Stimulated activated CD4-positive, alpha-beta T cell treated with anti-CD3 and anti-CD28 coated beads, Interleukin-12 subunit alpha, Interleukin-12 subunit beta, amount 100 ng/mL, for 48 hours (primary cell): ENCODE results near the gene ADAMTS9.

Experiments
- DNase-seq, 3 donors: peaks; one replicate each; pipeline ENCODE4 v3.0.0-alpha.2; 2020; ENCODE audit warnings: low read depth in 2 of 3, low spot score in 1 of 3

Gene ADAMTS9

GRCh38 chr3:64620020-64620419 lies 67.8 kb downstream of the ADAMTS9 start:
- no peak for DNase-seq

GRCh38 chr3:64619216-64619615 lies 68.6 kb downstream of the ADAMTS9 start:
- no peak for DNase-seq

GRCh38 chr3:64617610-64618009 lies 70.2 kb downstream of the ADAMTS9 start:
- no peak for DNase-seq

- DNase-seq = no peak
These were observed 70.8 kb downstream of the ADAMTS9 start for GRCh38 chr3:64616953-64617352.

GRCh38 chr3:64612916-64613526 lies 74.8 kb downstream of the ADAMTS9 start:
- DNase-seq = no peak

- no peak for DNase-seq
These were observed 75.5 kb downstream of the ADAMTS9 start for GRCh38 chr3:64612082-64612860.

- DNase-seq = no peak
These were observed 79.1 kb downstream of the ADAMTS9 start for GRCh38 chr3:64608741-64609140.

GRCh38 chr3:64607032-64607551 lies 80.7 kb downstream of the ADAMTS9 start:
- DNase-seq = no peak

GRCh38 chr3:64604313-64604712 lies 83.5 kb downstream of the ADAMTS9 start:
- DNase-seq = no peak

GRCh38 chr3:64601824-64602223 lies 86.0 kb downstream of the ADAMTS9 start:
- DNase-seq = no peak

GRCh38 chr3:64600246-64600950 lies 87.4 kb downstream of the ADAMTS9 start:
- DNase-seq = no peak

GRCh38 chr3:64599651-64600050 lies 88.1 kb downstream of the ADAMTS9 start:
- DNase-seq = no peak

- DNase-seq = no peak
These were observed 92.5 kb downstream of the ADAMTS9 start for GRCh38 chr3:64595253-64595694.

GRCh38 chr3:64594134-64594533 lies 93.7 kb downstream of the ADAMTS9 start:
- no peak for DNase-seq

GRCh38 chr3:64593350-64593749 lies 94.5 kb downstream of the ADAMTS9 start:
- no peak for DNase-seq

- DNase-seq = no peak
These were observed 96.2 kb downstream of the ADAMTS9 start for GRCh38 chr3:64591615-64592014.

- DNase-seq = no peak
These were observed 99.4 kb downstream of the ADAMTS9 start for GRCh38 chr3:64588380-64588779.

GRCh38 chr3:64586952-64587351 lies 100.8 kb downstream of the ADAMTS9 start:
- no peak for DNase-seq

- DNase-seq = no peak
These were observed 103.6 kb downstream of the ADAMTS9 start for GRCh38 chr3:64584179-64584578.

GRCh38 chr3:64578797-64579196 lies 109.0 kb downstream of the ADAMTS9 start:
- no peak for DNase-seq

GRCh38 chr3:64578062-64578770 lies 109.6 kb downstream of the ADAMTS9 start:
- DNase-seq = no peak
